Naive thymus-derived CD8-positive, alpha-beta T cell (primary cell): ENCODE measurements around the gene CTPS1. TPM values are rescaled to one million over a fixed set of nuclear protein-coding genes. Genes with fewer than 3 reads are reported as not detected.

ENCODE experiments used
- ATAC-seq, 2 donors: fragments of 150-1000 bp; cut with Tn5 transposase in 1 of 2; sonication (Bioruptor Pico), chemical (Tn5 transposase) in 1 of 2; 1 replicate in 1 of 2; 2 replicates in 1 of 2; pipeline ENCODE4 v1.10.0; 2021; ENCODE audit warnings: mild to moderate bottlenecking in 2 of 2, moderate library complexity in 2 of 2
- POLR2A ChIA-PET: fragments of 350-600 bp; sonication (Branson Sonifier 250); formaldehyde crosslinking; loops from one replicate; lab custom pipeline; 2021; ENCODE audit warnings: antibody characterized with exemption; lab: Charles Lee
- DNase-seq, 10 donors: peaks; one replicate each; pipeline versions ENCODE4 v3.0.0 to v3.0.0-alpha.2; 2020 to 2022
- H3K27ac Mint-ChIP-seq, 10 donors: one replicate each; pipeline ENCODE4 v1.8.0; 2020 to 2022; ENCODE audit warnings: mild to moderate bottlenecking in 10 of 10, mixed read lengths in 10 of 10, moderate library complexity in 4 of 10, inconsistent platforms in 1 of 10
- H3K27me3 Mint-ChIP-seq, 5 donors: one replicate each; pipeline ENCODE4 v1.8.0; 2021 to 2022; ENCODE audit warnings: mixed read lengths in 5 of 5
- H3K36me3 Mint-ChIP-seq, 3 donors: one replicate each; pipeline ENCODE4 v1.8.0; 2020 to 2022; ENCODE audit warnings: mixed read lengths in 3 of 3, mild to moderate bottlenecking in 2 of 3, inconsistent platforms in 1 of 3
- H3K4me1 Mint-ChIP-seq, 4 donors: one replicate each; pipeline ENCODE4 v1.8.0; 2021 to 2022; ENCODE audit warnings: mixed read lengths in 4 of 4
- H3K4me3 Mint-ChIP-seq, 10 donors: one replicate each; pipeline ENCODE4 v1.8.0; 2020 to 2022; ENCODE audit warnings: mild to moderate bottlenecking in 10 of 10, mixed read lengths in 10 of 10, moderate library complexity in 6 of 10, inconsistent platforms in 1 of 10
- H3K9me3 Mint-ChIP-seq, 9 donors: one replicate each; pipeline ENCODE4 v1.8.0; 2020 to 2022; ENCODE audit warnings: mixed read lengths in 9 of 9, mild to moderate bottlenecking in 3 of 9, inconsistent platforms in 1 of 9, moderate library complexity in 1 of 9
- polyA plus RNA-seq, 3 donors: library from polyadenylated mRNA; unstranded; fragments of 300-500 nt; fragmentation: Illumina TruSeq; gene quantifications; one replicate each; pipeline ENCODE4 v1.2.3, GENCODE V29; 2021
- total RNA-seq, 8 experiments: library from RNA in 2 of 8; stranded (reverse) in 2 of 8; gene quantifications; one replicate each; pipeline ENCODE4 v1.2.3 and lab custom pipeline; 2021 to 2026

The CTPS1 gene
- total and polyA plus RNA-seq, 5 experiments from 2014 or later, result 12.7 to 25.6 (median 21.3) TPM

- H3K27ac Mint-ChIP-seq, result peak overlapping the region in 4 of 10 donors; percentile 18 to 91 (median 54)
- H3K9me3 Mint-ChIP-seq, result no peaks in the 10 kb centered on the region
- POLR2A ChIA-PET, result no interaction called here
- peaks cover 8 to 16% (median 13%) of the 10 kb centered on the region in 4 donors for H3K4me1 Mint-ChIP-seq
- no peaks in the 10 kb centered on the region for H3K27me3 Mint-ChIP-seq
- peaks cover 0 to 9% (median 0%) of the 10 kb centered on the region in 3 donors for H3K36me3 Mint-ChIP-seq
- DNase-seq (no peak), ATAC-seq (no peak)
- H3K4me3 Mint-ChIP-seq, result no peak overlapping the region
Observed at GRCh38 chr1:41020109-41020576, 40.6 kb downstream of the CTPS1 start.

DNA sequence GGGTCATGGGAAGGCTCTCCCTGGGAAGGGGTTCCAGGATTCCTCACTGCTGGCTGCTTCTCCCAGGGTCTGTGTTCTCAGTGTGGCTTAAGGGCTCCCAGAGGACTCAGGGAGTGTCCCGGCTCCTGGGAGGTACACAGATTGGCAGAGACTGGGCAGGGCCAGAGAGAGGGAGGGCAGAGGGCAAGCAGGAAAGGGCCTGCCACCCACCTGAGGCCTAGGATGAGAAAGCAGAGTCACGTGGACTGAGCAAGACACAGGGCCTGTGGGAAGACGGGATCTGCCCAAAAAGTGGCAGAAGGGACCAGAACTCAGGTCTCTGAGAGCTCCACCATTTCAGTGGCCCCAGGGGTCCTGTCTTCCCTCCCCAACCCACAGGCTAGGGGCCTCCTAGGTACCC is 41.2 kb downstream of the CTPS1 start:
- POLR2A ChIA-PET, result no interaction called here
- ATAC-seq, result no peak

DNA sequence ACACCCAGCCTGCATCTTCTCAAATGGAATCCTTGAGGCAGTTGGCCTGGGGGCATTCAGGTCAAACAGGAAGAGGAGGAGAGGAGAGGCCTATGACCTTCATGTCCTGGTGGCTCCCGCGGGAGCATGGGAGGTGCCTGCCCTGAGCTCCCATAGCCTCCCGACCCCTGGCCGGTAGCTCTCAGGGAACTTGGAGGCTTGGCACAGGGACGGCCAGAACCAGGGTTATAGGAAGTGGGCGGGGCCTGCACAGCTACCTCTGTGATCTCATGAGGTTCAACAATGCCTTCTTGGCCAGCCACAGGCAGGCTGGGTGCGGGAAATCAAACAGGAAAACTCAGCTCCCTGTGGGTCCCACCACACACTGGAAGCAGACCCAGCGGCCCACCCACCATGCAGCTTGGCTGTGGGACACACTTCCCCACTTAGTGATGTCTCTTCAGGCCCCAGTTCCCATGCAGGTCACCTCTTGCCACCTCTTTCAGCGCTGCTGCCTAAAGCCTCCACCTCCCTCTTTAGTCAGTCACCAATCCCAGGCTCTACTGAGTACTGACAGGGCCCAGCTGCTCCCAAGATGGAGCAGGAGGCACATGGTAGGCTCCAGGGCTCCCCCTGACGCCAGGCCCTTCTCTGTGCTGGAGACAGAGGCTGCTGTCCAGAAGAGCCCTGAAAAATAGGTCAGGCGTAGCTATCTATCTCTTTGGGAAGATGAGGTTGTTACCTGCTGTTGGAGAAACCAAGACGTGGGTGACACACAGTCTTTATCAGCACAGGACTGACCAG is 42.2 kb downstream of the CTPS1 start, which contains the start of gene SLFNL1:
SLFNL1 (minus strand) TSS at position 200 of the 783 bp plus-strand sequence. CDS start 1,065 bp downstream, outside the sequence.
- POLR2A ChIA-PET, result interaction anchor here (0.6 kb wide), 1 partner anchor 871 kb away, joined by 3 read pairs; no protein-coding TSS in a partner anchor
- Mint-ChIP-seq H3K27ac (peak within 1 kb of the TSS in 4 of 10 donors; percentile 29 to 79 (median 52)), H3K9me3 (no peaks in the 10 kb centered on the region), H3K4me1 (peaks cover 15 to 24% (median 21%) of the 10 kb centered on the region in 4 donors), H3K4me3 (no peak within 1 kb of the TSS), H3K27me3 (no peaks in the 10 kb centered on the region), H3K36me3 (peaks cover 0 to 7% (median 0%) of the 10 kb centered on the region in 3 donors)
- no peak for DNase-seq
- no peak for ATAC-seq

More for the DNA sequence above, 41.2 kb downstream of the CTPS1 start:
- peak overlapping the region in 4 of 10 donors; percentile 18 to 79 (median 54) for H3K27ac Mint-ChIP-seq
- no peak overlapping the region for H3K4me3 Mint-ChIP-seq
- peaks cover 8 to 15% (median 13%) of the 10 kb centered on the region in 4 donors for H3K4me1 Mint-ChIP-seq
- H3K36me3 Mint-ChIP-seq, result peaks cover 0 to 9% (median 0%) of the 10 kb centered on the region in 3 donors
- no peaks in the 10 kb centered on the region for H3K9me3 Mint-ChIP-seq
- DNase-seq, result no peak
- no peaks in the 10 kb centered on the region for H3K27me3 Mint-ChIP-seq

DNA sequence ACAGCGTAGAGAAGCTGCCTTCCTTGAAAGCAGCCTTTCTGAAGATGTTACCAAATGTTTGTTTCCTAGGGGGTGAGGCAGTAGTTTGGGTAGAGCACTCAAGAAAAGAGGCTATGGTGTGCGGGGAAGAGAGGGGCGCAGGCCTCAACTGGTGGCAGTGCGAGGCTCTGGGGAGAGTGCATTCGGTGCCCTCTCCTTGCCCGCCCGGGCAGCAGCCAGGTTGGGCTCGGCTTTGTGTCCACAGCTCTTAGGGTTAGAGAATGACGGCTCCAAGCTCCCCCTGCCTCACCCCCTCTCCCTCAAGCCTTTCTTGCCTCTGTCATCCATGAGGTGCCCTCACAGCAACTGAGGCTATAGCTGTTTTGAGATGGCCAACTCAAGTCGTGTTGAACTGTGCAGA is 42.9 kb downstream of the CTPS1 start:
- peaks cover 0 to 8% (median 0%) of the 10 kb centered on the region in 3 donors for H3K36me3 Mint-ChIP-seq
- POLR2A ChIA-PET, result no interaction called here
- H3K4me3 Mint-ChIP-seq, result no peak overlapping the region
- DNase-seq, result no peak
- peaks cover 15 to 24% (median 21%) of the 10 kb centered on the region in 4 donors for H3K4me1 Mint-ChIP-seq
- no peaks in the 10 kb centered on the region for H3K9me3 Mint-ChIP-seq
- no peaks in the 10 kb centered on the region for H3K27me3 Mint-ChIP-seq
- H3K27ac Mint-ChIP-seq, result peak overlapping the region in 3 of 10 donors; percentile 21 to 79 (median 31)
- ATAC-seq, result no peak

- Mint-ChIP-seq H3K27ac (no peak overlapping the region), H3K4me1 (peaks cover 15 to 24% (median 21%) of the 10 kb centered on the region in 4 donors), H3K9me3 (no peaks in the 10 kb centered on the region), H3K27me3 (no peaks in the 10 kb centered on the region), H3K36me3 (peaks cover 0 to 15% (median 3%) of the 10 kb centered on the region in 3 donors), H3K4me3 (no peak overlapping the region)
- ATAC-seq (no peak), DNase-seq (no peak)
- POLR2A ChIA-PET, result no interaction called here
Observed at GRCh38 chr1:41023279-41023990, 43.9 kb downstream of the CTPS1 start.

DNA sequence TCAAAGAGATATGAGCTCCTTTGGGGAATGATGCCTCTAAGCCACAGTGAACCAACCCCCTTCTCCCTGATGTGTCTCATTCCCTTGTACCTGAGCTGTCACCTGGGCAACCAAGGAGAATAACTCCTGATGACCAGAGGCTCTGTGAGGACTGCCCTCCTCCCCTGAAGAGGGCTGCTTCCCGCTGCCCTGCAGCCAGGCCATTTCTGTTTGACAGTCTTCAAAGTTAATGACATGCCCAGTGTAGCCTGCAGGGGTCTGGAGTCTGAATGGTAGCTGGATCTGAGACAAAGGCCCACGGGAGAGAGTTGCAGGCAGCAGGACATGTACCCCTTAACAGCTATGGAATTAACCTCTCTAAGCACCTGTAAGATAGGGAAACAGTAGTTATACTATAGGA is 45.5 kb downstream of the CTPS1 start:
- H3K27ac Mint-ChIP-seq, result no peak overlapping the region
- H3K4me1 Mint-ChIP-seq, result peaks cover 11 to 24% (median 19%) of the 10 kb centered on the region in 4 donors
- peaks cover 0 to 24% (median 14%) of the 10 kb centered on the region in 3 donors for H3K36me3 Mint-ChIP-seq
- no peaks in the 10 kb centered on the region for H3K27me3 Mint-ChIP-seq
- POLR2A ChIA-PET, result no interaction called here
- ATAC-seq, result no peak
- no peaks in the 10 kb centered on the region for H3K9me3 Mint-ChIP-seq
- no peak overlapping the region for H3K4me3 Mint-ChIP-seq
- DNase-seq, result no peak

DNA sequence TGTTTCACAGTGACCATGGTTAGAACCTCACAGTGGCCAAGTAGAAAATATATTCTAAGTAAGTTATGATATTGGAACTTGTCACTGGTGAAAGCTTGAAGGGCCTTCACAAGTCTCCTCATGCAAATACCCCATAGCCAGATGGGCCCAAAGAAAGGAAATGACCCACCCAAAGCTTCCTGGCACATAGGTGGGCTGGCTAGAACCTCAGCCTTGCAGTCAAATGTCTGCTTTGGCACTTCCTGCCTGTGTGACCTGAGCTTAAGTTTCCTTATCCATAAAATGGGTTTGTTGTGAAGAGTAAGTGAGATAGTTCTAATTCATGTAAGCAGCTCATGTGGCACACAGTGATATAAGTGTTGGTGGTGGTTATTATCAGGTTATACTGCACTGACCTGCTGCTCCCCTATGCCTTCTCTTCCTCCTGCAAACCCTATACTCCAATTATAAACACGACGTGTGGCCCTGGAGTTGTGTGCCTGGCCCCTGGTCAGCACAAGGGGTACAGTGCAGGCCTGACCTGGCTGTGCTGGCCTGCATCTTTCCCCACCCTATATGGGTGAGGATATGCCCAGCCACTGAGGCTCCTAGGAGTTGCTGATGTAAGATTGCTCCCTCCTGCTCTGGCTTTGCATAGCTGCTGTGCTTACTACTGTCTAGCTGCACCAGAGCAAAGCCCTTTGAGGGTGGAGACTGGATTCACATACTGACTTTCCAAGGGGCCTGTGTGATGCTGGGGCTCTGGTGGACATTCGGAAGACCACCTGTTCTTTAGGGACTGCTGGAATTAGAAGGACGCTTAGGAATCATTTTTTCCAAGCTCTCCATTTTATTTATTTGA is 46.7 kb downstream of the CTPS1 start:
- peaks cover 0 to 33% (median 14%) of the 10 kb centered on the region in 3 donors for H3K36me3 Mint-ChIP-seq
- H3K9me3 Mint-ChIP-seq, result no peaks in the 10 kb centered on the region
- POLR2A ChIA-PET, result no interaction called here
- ATAC-seq, result no peak
- H3K4me3 Mint-ChIP-seq, result peak overlapping the region in 1 of 10 donors; percentile 16
- no peaks in the 10 kb centered on the region for H3K27me3 Mint-ChIP-seq
- H3K4me1 Mint-ChIP-seq, result peaks cover 11 to 24% (median 19%) of the 10 kb centered on the region in 4 donors
- DNase-seq, result no peak
- peak overlapping the region in 3 of 10 donors; percentile 17 to 89 (median 47) for H3K27ac Mint-ChIP-seq

GRCh38 chr1:41028034-41028642 is 48.6 kb downstream of the CTPS1 start:
- ATAC-seq, result no peak
- H3K27me3 Mint-ChIP-seq, result no peaks in the 10 kb centered on the region
- H3K27ac Mint-ChIP-seq, result no peak overlapping the region
- H3K36me3 Mint-ChIP-seq, result peaks cover 5 to 46% (median 20%) of the 10 kb centered on the region in 3 donors
- H3K4me1 Mint-ChIP-seq, result peaks cover 6 to 13% (median 10%) of the 10 kb centered on the region in 4 donors
- no peak overlapping the region for H3K4me3 Mint-ChIP-seq
- no peak for DNase-seq
- no peaks in the 10 kb centered on the region for H3K9me3 Mint-ChIP-seq
- POLR2A ChIA-PET, result no interaction called here

DNA sequence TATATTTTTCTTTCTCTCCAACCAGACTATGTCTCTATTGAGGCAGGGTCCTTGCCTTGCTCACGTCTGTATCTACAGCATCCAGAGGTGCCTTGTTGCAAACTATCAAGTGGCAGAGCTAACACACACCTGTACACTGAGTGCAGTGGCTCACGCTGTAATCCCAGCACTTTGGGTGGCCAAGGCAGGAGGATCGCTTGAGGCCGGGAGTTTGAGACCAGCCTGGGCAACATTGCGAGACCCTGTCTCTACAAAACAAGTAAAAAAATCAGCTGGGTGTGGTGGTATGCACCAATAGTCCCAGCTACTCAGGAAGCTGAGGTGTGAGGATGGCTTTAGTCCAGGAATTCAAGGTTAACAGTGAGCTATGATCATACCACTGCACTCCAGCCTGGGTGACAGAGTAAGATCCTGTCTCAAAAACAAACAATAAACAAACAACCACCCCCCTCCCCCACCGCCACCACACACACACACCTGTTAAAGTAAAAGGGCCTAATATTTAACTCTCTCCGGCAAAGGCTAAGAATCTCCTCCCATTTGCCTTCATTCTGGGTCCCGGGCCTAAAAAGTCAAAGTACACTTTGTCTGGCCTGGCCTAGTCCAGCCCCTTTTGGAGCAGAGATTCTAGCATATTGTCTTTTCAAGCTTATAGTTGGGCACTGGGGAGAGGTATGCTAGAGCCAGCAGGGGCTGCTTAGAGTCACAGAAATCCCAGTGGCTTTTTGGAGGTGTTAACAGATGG is 51.5 kb downstream of the CTPS1 start:
- Mint-ChIP-seq H3K4me1 (peaks cover 4 to 7% (median 7%) of the 10 kb centered on the region in 4 donors), H3K27ac (peak overlapping the region in 1 of 10 donors; percentile 5), H3K4me3 (no peak overlapping the region), H3K27me3 (no peaks in the 10 kb centered on the region), H3K36me3 (peaks cover 5 to 52% (median 27%) of the 10 kb centered on the region in 3 donors), H3K9me3 (no peaks in the 10 kb centered on the region)
- ATAC-seq (no peak), DNase-seq (no peak)
- POLR2A ChIA-PET, result no interaction called here

DNA sequence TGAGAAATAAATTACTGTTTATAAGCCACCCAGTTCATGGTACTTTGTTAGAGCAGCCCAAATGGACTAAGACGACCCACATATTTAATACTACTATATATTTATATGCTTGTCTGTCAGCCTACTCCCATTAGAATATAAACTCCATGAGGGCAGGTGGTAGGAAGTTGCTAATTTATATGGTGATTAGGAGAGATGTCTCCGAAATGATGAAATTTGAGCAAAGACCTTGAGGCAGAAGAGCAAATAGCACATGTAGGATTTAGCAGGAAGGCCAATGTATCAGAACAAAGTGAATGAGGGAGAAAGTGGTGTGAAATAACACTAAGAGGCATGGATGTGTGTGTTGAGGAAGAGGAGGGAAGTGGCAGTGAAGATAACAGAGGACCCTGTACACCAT is 52.7 kb downstream of the CTPS1 start:
- H3K4me3 Mint-ChIP-seq, result no peak overlapping the region
- POLR2A ChIA-PET, result no interaction called here
- DNase-seq (no peak), ATAC-seq (no peak)
- no peaks in the 10 kb centered on the region for H3K27me3 Mint-ChIP-seq
- peaks cover 5 to 52% (median 27%) of the 10 kb centered on the region in 3 donors for H3K36me3 Mint-ChIP-seq
- no peak overlapping the region for H3K27ac Mint-ChIP-seq
- no peaks in the 10 kb centered on the region for H3K9me3 Mint-ChIP-seq
- no peaks in the 10 kb centered on the region for H3K4me1 Mint-ChIP-seq

- Mint-ChIP-seq H3K36me3 (peaks cover 5 to 44% (median 26%) of the 10 kb centered on the region in 3 donors), H3K27me3 (no peaks in the 10 kb centered on the region), H3K4me1 (no peaks in the 10 kb centered on the region), H3K27ac (peak overlapping the region in 1 of 10 donors; percentile 68), H3K4me3 (no peak overlapping the region), H3K9me3 (no peaks in the 10 kb centered on the region)
- POLR2A ChIA-PET, result no interaction called here
- ATAC-seq (no peak), DNase-seq (no peak)
Observed at GRCh38 chr1:41033272-41033671, 53.8 kb downstream of the CTPS1 start.
